Loucy (cell line): ENCODE results near the gene RAB8A.

Experiments
- H2AFZ ChIP-seq: fragments of 200-600 bp; sonication (generic); 2 replicates; pipeline ENCODE4 v1.6.0; 2016; ENCODE audit warnings: antibody characterized with exemption, mild to moderate bottlenecking, low read length, moderate library complexity
- H3F3A ChIP-seq: fragments of 200-600 bp; 2 replicates; pipeline ENCODE4 v1.6.0; 2016; ENCODE audit warnings: antibody characterized with exemption, low read depth, mild to moderate bottlenecking
- H3K27me3 ChIP-seq: fragments of 200-600 bp; sonication (generic); 2 replicates; pipeline ENCODE4 v1.6.1; 2014; ENCODE audit warnings: low read length, mild to moderate bottlenecking; ENCODE audit not compliant: insufficient read depth, poor library complexity, severe bottlenecking
- H3K36me3 ChIP-seq: fragments of 200-600 bp; sonication (generic); 2 replicates; pipeline ENCODE4 v1.6.1; 2016; ENCODE audit warnings: low read length; ENCODE audit not compliant: insufficient read depth
- H3K4me1 ChIP-seq: fragments of 200-600 bp; sonication (generic); 2 replicates; pipeline ENCODE4 v1.5.1; 2014; ENCODE audit warnings: low read length, mild to moderate bottlenecking; ENCODE audit not compliant: insufficient read depth, poor library complexity, severe bottlenecking
- H3K4me2 ChIP-seq: fragments of 200-600 bp; sonication (generic); 2 replicates; pipeline ENCODE4 v1.6.0; 2014; ENCODE audit warnings: antibody characterized with exemption, low read length, low read depth, mild to moderate bottlenecking; ENCODE audit not compliant: poor library complexity, severe bottlenecking
- H3K4me3 ChIP-seq: fragments of 200-600 bp; sonication (generic); 2 replicates; pipeline ENCODE4 v1.5.1; 2014; ENCODE audit warnings: low read length, mild to moderate bottlenecking, mixed read lengths; ENCODE audit not compliant: poor library complexity, severe bottlenecking
- H3K79me2 ChIP-seq: fragments of 200-600 bp; sonication (generic); 2 replicates; pipeline ENCODE4 v1.6.1; 2014; ENCODE audit warnings: low read length; ENCODE audit not compliant: insufficient read depth
- H3K9ac ChIP-seq: fragments of 200-600 bp; sonication (generic); 2 replicates; pipeline ENCODE4 v1.6.0; 2014; ENCODE audit warnings: mild to moderate bottlenecking, low read depth, low read length, moderate library complexity; ENCODE audit not compliant: poor library complexity, severe bottlenecking
- H3K9me2 ChIP-seq: fragments of 200-600 bp; sonication (generic); replicated peaks from 2 replicates; pipeline ENCODE4 v1.6.1; 2016; ENCODE audit warnings: low read depth, low read length, mixed read lengths
- H3K9me3 ChIP-seq: fragments of 200-600 bp; sonication (generic); 2 replicates; pipeline ENCODE4 v1.6.1; 2014; ENCODE audit warnings: mild to moderate bottlenecking, antibody characterized with exemption, low read length, low read depth; ENCODE audit not compliant: insufficient read depth
- H4K20me1 ChIP-seq: fragments of 200-600 bp; sonication (generic); 2 replicates; pipeline ENCODE4 v1.6.0; 2014; ENCODE audit warnings: antibody characterized with exemption, low read length, mild to moderate bottlenecking; ENCODE audit not compliant: insufficient read depth, poor library complexity, severe bottlenecking
- EZH2phosphoT487 ChIP-seq: fragments of 200-600 bp; IDR thresholded peaks from 2 replicates; pipeline ENCODE4 v1.6.1; 2018; ENCODE audit warnings: antibody characterized with exemption, mild to moderate bottlenecking, moderate library complexity, borderline replicate concordance
- TF ChIP-seq, protein P1 (sequence below): fragments of 200-600 bp; sonication (generic); conservative IDR thresholded peaks from 2 replicates; pipeline ENCODE4 v1.5.1; 2014; ENCODE audit warnings: mild to moderate bottlenecking, antibody characterized with exemption, low read length

Gene RAB8A

DNA sequence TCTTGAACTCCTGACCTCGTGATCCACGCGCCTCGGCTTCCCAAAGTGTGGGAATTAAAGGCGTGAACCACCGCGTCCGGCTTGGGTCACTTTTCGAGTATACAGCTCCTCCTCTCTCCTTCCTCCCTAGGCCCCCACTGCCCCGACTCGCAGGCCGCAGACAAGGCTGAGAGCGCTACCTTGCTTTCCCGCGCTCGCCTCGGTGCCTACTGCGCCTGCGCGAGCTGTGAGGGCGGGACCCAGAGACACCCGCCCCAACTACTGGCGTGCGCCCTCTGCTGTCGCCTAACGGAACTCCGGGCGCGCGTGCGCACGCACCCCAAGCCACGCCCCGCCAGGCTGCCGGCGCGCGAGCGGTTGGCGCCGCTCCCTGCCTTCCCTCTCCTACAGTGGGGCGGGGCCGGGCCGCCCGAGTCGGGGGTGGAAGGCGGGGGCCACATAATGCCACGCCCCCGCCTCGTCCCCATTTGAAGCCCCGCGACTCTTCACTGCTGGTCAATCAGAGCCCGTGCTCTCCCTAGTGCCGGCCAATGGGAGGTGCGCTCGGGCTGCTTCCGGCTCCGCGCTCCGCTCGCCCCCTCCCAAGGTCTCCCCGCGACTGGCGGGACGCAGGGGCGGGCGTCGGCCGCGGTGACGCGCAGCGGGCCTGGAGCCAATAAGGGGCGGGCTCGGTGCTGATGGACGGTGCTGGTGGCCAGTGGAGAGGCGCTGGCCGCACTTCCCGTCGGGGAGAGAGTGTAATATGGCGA, at the start of gene RAB8A:
TSS of gene RAB8A (plus strand) at position 730 of the 749 bp plus-strand sequence. CDS start at position 743, 13 bp downstream.
- Histone ChIP-seq H3K27me3 (peaks cover 4% of the 10 kb centered on the region), H3K9me2 (no peaks in the 10 kb centered on the region), H3F3A (no peaks in the 10 kb centered on the region), H2AFZ (peak within 1 kb of the TSS; percentile 53; the same call in 1 of the 2 replicates), H3K4me1 (peaks cover 41% of the 10 kb centered on the region), H3K79me2 (peaks cover 54% of the 10 kb centered on the region), H3K9me3 (no peaks in the 10 kb centered on the region), H4K20me1 (peaks cover 36% of the 10 kb centered on the region), H3K9ac (peak within 1 kb of the TSS; percentile 96), H3K36me3 (no peaks in the 10 kb centered on the region; the same call in 1 of the 2 replicates), H3K4me3 (peak within 1 kb of the TSS; percentile 91), H3K4me2 (peak within 1 kb of the TSS; percentile 86)
- TF ChIP-seq, protein P1, sequence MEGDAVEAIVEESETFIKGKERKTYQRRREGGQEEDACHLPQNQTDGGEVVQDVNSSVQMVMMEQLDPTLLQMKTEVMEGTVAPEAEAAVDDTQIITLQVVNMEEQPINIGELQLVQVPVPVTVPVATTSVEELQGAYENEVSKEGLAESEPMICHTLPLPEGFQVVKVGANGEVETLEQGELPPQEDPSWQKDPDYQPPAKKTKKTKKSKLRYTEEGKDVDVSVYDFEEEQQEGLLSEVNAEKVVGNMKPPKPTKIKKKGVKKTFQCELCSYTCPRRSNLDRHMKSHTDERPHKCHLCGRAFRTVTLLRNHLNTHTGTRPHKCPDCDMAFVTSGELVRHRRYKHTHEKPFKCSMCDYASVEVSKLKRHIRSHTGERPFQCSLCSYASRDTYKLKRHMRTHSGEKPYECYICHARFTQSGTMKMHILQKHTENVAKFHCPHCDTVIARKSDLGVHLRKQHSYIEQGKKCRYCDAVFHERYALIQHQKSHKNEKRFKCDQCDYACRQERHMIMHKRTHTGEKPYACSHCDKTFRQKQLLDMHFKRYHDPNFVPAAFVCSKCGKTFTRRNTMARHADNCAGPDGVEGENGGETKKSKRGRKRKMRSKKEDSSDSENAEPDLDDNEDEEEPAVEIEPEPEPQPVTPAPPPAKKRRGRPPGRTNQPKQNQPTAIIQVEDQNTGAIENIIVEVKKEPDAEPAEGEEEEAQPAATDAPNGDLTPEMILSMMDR: peak; percentile 69
- TF ChIP-seq EZH2phosphoT487: no peak

- no peak overlapping the region for H3K9ac ChIP-seq
- no peaks in the 10 kb centered on the region for H4K20me1 ChIP-seq
- H2AFZ ChIP-seq: no peak overlapping the region
- no peaks in the 10 kb centered on the region for H3K9me3 ChIP-seq
- H3K4me3 ChIP-seq: no peak overlapping the region
- H3K4me1 ChIP-seq: no peaks in the 10 kb centered on the region
- H3K4me2 ChIP-seq: no peak overlapping the region
- no peaks in the 10 kb centered on the region for H3F3A ChIP-seq
- H3K27me3 ChIP-seq: no peaks in the 10 kb centered on the region
- no peaks in the 10 kb centered on the region for H3K79me2 ChIP-seq
- TF ChIP-seq, protein P1: no peak
- no peak for TF ChIP-seq EZH2phosphoT487
- no peaks in the 10 kb centered on the region for H3K36me3 ChIP-seq
- H3K9me2 ChIP-seq: no peaks in the 10 kb centered on the region
Measured at GRCh38 chr19:16061943-16062342, 49.7 kb upstream of the RAB8A start.

- H3K4me3 ChIP-seq: no peak overlapping the region
- no peak overlapping the region for H2AFZ ChIP-seq
- no peaks in the 10 kb centered on the region for H3K27me3 ChIP-seq
- TF ChIP-seq EZH2phosphoT487: no peak
- TF ChIP-seq, protein P1: peak; percentile 91
- H3K4me2 ChIP-seq: no peak overlapping the region
- H3F3A ChIP-seq: no peaks in the 10 kb centered on the region
- H3K4me1 ChIP-seq: no peaks in the 10 kb centered on the region
- no peaks in the 10 kb centered on the region for H4K20me1 ChIP-seq
- no peaks in the 10 kb centered on the region for H3K36me3 ChIP-seq
- no peaks in the 10 kb centered on the region for H3K9me2 ChIP-seq
- no peaks in the 10 kb centered on the region for H3K79me2 ChIP-seq
- H3K9ac ChIP-seq: no peak overlapping the region
- H3K9me3 ChIP-seq: no peaks in the 10 kb centered on the region
Measured at GRCh38 chr19:16062789-16063188, 48.9 kb upstream of the RAB8A start.
